NCI-H2029 treated with DMSO at 0.1 percent for 48 hours (cell line): ENCODE data around the gene HOATZ.

Source experiments
- DNase-seq: peaks from one replicate; lab custom pipeline; 2025; lab: John Stamatoyannopoulos, UW

Gene HOATZ

GRCh38 chr11:111549196-111549868 lies 34.8 kb downstream of the HOATZ start:
- no peak for DNase-seq

GRCh38 chr11:111549869-111550203 lies 35.3 kb downstream of the HOATZ start:
- no peak for DNase-seq

DNA sequence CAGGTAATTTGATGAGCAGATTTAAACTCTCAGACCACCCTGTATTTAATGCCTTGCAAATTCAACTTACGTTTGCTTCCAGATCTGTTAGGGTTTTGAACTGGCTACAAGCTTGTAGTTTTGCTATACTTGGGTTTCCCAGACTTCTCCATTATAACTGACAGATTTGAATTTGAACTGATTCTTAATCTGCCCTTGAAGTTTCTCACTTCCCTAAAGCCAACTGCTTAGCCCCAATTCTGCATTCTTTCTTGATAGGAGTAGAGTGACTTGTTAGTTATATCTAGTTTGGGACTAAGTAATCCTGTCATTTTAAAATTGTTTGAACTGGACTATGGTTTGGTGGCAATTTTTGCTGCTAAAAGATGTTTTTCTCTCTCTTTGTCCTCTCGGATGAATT lies 35.7 kb downstream of the HOATZ start:
- DNase-seq = no peak

GRCh38 chr11:111554532-111554931 lies 40.0 kb downstream of the HOATZ start:
- no peak for DNase-seq

GRCh38 chr11:111555255-111555654 lies 40.7 kb downstream of the HOATZ start:
- DNase-seq = no peak

DNA sequence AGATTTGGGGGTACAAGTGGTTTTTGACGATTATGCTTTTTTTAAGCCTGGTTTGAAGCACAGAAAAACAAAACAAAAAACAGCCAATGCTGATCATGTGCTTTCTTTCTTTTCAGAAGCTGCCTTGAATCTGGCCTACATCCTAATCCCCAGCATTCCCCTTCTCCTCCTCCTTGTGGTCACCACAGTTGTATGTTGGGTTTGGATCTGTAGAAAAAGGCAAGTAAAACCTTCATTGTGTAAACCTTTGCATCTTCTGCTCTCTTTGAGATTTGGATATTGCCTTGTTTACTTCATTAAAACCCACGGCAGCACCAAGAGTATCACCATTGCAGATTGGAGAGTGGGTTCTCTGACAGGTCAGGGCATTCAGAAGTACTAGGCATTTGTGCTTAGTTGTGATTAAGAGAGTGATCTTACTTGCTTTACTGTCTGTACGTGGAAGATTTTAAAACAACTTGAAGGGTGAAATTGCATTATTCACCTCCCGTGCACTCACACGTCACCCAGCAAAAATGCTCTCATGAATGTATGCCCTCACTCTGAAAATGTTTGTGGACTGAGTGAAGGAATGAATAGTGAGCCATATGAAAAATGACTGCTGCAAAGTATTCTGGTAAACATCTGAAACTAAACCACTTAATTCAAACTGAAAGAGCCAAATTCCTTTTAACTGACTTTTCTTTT lies 43.0 kb downstream of the HOATZ start:
- DNase-seq = no peak

DNA sequence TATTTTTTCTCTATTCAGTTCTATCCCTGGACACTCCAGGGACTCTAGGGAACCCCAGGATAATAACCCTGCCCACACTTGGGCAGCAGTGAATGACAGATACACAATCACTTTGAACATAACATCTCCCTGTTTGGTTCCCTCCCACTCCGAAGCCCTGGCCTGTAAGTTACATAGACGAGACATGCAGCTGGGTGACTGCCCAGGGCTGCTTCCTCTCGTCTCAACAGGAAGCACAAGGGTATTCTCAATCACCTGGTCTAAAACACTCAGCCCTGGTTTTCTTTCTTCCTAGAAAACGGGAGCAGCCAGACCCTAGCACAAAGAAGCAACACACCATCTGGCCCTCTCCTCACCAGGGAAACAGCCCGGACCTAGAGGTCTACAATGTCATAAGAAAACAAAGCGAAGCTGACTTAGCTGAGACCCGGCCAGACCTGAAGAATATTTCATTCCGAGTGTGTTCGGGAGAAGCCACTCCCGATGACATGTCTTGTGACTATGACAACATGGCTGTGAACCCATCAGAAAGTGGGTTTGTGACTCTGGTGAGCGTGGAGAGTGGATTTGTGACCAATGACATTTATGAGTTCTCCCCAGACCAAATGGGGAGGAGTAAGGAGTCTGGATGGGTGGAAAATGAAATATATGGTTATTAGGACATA lies 45.4 kb downstream of the HOATZ start:
- DNase-seq = no peak

DNA sequence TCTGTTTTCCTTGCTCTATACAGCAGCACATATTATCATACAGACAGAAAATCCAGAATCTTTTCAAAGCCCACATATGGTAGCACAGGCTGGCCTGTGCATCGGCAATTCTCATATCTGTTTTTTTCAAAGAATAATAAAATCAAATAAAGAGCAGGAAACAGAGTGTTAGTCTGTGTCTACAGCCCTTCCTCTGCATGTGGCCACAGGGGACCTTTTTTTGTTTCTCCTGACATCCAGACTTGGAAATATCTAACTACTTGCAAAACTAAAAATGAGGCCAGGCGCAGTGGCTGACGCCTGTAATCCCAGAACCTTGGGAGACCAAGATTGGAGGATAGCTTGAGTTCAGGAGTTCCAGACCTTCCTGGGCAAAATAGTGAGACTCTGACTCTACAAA lies 46.2 kb downstream of the HOATZ start:
- no peak for DNase-seq

- no peak for DNase-seq
Observed at GRCh38 chr11:111561306-111561705, 46.7 kb downstream of the HOATZ start.

GRCh38 chr11:111561791-111562325 lies 47.3 kb downstream of the HOATZ start:
- DNase-seq = no peak

DNA sequence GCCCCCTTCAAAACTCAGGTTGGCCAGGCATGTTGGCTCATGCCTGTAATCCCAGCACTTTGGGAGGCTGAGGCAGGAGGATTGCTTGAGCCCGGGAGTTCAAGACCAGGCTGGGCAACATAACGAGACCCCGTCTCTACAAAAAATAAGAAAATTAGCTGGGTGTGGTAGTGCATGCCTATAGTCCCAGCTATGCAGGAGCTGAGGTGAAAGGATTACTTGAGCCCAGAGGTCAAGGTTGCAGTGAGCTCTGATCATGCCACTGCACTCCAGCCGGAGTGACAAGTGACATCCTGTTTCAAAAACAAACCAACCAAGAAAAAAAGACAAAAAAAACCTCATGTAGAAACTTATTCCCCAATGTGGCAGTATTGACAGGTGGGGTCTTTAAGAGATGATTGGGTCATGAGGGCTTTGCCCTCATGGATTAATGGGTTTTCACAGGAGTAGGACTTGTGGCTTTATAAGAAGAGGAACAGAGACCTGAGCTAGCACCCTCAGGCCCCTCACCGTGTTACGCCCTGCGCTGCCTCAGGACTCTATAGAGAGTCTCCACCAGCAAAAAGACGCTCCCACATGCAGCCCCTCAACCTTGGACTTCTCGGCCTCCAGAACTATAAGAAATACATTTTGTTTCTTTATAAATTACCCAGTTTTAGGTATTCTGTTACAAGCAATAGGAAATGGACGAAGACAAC lies 48.3 kb downstream of the HOATZ start:
- DNase-seq = no peak

DNA sequence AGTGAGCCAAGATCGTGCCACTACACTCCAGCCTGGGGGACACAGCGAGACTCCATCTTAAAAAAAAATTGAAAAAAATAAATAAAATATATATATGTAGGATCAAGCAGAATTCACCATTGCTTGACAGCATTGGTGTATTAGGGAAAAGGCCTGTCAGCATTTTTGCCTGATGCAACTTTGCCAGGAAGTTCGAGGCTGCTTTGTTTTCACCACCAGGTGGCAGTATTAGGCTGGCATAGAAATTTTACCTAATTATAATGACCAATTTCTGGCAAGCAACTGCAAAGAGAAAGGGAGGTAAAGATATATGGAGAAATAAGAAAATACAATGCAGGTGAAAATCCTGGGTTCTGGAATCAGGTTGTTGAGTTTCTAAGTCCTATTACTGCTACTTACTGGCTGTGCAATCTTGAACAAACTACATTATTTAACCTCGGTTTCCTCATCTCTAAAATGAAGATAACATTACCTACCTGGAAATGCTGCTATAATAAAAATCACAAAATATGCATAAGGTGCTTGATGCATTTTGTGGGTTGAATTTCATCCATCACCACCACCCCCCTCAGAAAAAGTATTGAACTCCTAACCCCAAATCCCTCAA lies 50.6 kb downstream of the HOATZ start:
- peak; percentile 39 for DNase-seq

DNA sequence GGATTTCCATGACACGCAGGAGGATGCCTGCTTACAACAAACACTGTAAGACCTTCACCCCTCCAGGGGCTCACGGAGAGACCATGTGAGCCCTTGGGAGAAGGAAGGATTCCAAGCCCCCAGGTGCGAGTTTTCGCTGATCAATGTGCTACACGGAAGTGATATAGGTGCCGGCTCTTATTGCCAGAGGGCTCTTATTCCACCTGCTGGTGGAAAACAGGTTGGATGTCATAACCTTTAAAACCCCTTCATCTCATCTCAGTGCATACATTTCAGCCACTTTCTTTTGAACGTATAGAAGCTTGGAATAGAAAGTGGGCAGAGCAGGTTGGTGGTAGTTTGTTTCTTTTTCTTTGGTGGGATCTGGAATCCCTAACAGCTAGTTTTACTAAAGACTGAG lies 51.7 kb downstream of the HOATZ start:
- DNase-seq = no peak

- DNase-seq = no peak
Observed at GRCh38 chr11:111569476-111569875, 54.9 kb downstream of the HOATZ start.

DNA sequence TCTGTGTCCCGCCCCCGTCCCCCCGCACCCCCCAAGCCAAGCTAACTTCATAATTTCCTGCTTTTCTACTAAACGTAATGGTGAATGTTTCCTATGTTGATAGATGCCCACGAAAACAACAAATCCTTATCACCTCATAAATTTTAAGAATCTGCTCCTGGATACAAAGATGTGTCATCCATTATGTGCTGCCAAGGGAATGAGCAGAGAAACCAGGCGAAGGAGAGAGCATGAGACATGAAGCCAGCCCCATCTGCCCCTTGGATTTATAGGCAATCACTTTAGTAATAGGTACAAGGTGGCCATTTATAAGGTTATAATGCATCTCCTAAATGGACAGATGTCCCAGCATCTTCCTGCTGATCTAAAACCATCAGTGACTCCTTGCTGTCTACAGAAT lies 56.2 kb downstream of the HOATZ start:
- no peak for DNase-seq

GRCh38 chr11:111571829-111572501 lies 57.4 kb downstream of the HOATZ start:
- DNase-seq = no peak

DNA sequence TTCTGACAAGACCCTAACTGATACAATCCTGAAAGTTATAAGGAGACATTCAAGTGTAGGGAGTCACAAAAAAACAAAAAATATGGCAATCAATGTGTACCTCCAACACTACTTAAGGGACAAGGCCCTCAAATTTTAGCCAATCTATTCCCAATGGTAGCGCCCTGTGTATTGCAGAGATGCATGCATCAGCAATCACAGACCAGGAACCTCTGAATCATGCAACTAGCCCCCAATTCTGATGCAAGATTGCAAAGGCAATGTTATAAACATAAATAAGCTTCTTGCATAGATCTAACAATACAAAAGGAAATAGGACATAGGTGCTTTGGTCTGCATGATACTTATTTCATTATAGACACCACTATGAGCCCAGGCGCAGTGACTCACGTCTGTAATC lies 58.0 kb downstream of the HOATZ start:
- no peak for DNase-seq

DNA sequence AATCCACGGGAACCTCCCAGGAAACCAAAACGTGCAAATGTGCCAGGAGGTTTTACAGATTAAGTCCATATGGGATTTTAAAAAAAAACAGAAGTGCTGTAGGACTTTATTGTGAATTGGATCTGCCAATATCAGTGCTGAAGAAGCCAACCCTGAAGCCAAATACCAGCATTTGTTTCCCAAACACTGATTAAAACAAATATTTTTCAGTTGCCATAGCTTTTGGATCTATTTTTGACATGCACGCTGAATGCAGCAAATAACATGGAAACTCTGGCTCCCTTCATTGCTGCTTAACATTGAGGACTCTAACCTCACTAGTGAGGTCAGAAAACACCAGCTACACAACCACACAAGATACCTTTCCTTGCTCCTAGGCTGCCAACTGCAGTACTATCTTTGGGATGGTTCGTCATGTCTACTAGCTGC lies 59.3 kb downstream of the HOATZ start:
- no peak for DNase-seq

- DNase-seq = no peak
Observed at GRCh38 chr11:111574373-111575225, 60.0 kb downstream of the HOATZ start.

DNA sequence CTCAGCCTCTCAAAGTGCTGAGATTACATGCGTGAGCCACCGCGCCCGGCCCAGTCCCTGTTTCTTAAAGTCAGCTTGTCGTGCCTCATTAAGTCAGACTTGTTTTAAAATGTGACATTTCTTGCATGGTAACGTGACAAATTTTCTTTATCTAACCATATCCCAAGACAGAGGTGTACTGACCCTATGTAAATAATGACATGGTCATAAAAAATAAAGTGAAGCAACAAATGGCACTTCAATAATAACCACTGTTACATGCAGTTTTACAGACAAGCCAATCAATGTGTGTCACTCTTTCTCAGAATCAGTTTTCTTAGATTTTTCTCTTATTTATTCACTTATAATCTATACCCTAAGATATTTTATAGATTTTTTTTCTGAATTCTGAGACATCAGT lies 61.2 kb downstream of the HOATZ start:
- DNase-seq = no peak

GRCh38 chr11:111577821-111578220 lies 63.2 kb downstream of the HOATZ start:
- DNase-seq = no peak
